ENCODE results near the gene MEGF6.

MEGF6 gene, protein sequence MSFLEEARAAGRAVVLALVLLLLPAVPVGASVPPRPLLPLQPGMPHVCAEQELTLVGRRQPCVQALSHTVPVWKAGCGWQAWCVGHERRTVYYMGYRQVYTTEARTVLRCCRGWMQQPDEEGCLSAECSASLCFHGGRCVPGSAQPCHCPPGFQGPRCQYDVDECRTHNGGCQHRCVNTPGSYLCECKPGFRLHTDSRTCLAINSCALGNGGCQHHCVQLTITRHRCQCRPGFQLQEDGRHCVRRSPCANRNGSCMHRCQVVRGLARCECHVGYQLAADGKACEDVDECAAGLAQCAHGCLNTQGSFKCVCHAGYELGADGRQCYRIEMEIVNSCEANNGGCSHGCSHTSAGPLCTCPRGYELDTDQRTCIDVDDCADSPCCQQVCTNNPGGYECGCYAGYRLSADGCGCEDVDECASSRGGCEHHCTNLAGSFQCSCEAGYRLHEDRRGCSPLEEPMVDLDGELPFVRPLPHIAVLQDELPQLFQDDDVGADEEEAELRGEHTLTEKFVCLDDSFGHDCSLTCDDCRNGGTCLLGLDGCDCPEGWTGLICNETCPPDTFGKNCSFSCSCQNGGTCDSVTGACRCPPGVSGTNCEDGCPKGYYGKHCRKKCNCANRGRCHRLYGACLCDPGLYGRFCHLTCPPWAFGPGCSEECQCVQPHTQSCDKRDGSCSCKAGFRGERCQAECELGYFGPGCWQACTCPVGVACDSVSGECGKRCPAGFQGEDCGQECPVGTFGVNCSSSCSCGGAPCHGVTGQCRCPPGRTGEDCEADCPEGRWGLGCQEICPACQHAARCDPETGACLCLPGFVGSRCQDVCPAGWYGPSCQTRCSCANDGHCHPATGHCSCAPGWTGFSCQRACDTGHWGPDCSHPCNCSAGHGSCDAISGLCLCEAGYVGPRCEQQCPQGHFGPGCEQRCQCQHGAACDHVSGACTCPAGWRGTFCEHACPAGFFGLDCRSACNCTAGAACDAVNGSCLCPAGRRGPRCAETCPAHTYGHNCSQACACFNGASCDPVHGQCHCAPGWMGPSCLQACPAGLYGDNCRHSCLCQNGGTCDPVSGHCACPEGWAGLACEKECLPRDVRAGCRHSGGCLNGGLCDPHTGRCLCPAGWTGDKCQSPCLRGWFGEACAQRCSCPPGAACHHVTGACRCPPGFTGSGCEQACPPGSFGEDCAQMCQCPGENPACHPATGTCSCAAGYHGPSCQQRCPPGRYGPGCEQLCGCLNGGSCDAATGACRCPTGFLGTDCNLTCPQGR (N-terminal part only)

GRCh38 chr1:3611170-3612019 lies at the start of gene MEGF6:
TSS of gene MEGF6 (minus strand) at chr1:3611508. CDS start at chr1:3611268, 240 bp downstream.
- no peak for DNase-seq (ENCODE audit: low read depth)

- DNase-seq (ENCODE audit: low read depth): no peak
Observed at GRCh38 chr1:3660704-3661103, 49.4 kb upstream of the MEGF6 start.

DNA sequence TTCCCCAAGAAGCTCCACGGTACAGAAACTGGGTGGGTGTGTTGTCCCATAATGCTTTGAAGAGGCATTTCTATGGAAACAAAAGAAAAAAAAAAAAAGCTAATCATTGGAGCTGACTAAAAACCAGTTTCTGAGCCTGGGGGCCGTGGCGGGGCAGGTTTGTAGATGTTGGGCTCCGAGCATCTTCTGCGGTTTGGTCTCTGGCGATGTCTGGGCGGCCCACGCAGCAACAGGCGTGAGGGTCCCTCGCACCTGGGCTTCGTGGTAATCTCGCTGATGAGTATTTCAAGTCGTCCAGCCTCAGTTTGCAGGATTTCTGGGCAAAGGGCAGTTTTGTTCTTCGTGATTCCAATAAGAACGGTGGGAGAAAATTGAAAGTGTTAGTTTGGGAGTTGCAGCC lies 47.8 kb upstream of the MEGF6 start:
- no peak for DNase-seq (ENCODE audit: low read depth)

DNA sequence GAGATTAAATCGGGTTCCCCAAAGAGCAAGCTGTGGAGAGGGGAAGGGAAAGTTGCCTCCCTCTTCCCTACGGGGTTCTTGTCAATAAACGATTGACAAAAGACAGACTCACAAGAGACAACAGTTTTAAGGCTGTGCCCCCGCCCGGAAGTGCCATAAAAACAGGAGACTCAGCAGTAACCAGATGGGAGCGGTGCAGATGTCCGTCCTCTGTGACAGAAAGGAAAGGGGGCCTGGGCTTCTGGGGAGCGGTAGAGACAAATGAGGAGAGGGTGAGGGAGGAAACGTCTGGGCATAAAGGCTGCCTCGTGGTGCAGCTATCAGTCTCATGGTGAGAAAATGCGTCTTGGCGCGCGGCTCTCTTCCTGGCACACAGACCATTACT lies 46.9 kb upstream of the MEGF6 start:
- no peak for DNase-seq (ENCODE audit: low read depth)

DNA sequence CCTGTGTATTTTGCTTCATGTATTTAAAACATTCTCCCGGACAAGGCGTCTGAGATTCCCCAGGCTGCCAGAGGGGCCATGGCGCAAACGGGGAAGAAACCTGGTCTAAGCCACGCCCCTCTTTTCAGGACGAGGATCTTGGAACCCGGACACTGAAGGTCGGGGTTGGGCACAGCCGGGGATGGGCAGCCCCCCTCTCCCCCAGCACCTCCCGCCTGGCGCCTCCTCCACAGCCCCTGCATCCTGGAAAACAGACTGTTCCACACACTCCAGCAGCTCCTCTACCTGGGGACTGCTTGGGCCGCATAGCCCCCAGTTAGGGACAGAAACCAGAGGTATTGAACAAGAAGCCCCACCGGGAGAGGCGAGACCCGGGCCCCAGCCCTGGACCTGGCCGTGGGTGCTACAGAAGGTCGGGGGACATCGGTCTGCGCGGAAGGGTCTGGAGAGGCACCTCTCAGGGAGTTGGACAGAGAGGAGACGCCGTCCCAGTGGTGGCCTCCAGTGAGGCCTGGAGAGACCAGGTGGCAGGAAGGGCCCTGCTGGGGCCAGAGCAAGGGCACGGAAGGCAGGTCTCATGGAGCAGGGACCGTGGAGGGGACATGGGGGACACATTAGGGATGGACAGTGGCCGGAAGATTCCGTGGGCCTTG lies 46.4 kb upstream of the MEGF6 start:
- DNase-seq (ENCODE audit: low read depth): no peak

DNA sequence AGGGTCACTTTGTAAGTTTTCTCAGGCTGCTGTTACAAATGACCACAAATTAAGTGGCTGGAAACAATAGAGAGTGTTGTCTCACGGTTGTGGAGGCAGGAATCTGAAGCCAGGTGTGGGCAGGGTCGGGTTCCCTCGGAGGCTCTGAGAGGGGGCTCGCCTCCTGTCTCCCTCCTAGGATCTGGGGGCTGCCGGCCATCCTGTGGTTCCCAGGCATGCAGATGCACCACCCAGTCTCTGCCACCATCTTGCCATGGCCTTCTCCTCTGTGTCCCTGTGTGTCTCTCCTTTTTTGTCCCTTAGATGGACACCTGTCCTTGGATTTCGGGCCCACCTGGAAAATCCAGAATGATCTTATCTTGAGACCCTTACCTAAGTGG lies 45.8 kb upstream of the MEGF6 start:
- no peak for DNase-seq (ENCODE audit: low read depth)

- DNase-seq (ENCODE audit: low read depth): no peak
Observed at GRCh38 chr1:3656450-3657095, 45.3 kb upstream of the MEGF6 start.

DNA sequence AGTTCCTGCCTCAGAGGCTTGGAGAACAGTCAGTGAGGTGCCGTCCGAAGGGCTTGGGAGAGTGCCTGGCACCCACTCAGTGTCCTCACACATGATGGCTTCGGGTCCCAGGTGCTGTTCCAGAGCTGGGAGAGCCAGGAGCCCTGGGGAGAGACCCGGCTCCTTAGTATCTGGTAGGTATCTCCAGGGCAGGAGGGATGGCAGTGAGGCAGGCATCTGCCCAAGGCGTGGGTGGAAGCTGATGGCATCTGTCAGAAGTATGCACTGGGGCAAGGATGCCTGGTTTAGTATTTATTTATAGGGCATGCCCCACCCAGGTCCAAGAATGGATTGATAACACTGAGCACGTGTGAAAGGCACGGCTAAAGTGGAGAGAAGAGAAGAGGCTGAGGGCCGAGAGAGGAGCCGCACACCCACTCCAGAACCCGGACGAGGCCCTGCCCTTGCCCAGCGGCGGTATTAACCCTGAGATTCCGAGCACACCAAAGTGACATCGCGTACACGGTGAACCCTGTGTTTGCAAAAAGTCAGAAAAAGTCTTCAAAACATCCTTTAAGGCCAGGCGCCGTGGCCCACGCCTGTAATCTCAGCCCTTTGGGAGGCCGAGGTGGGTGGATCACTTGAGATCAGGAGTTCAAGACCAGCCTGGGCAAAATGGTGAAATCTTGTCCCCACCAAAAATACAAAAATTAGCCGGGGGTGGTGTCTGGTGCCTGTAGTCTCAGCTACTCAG lies 43.4 kb upstream of the MEGF6 start:
- DNase-seq (ENCODE audit: low read depth): no peak

DNA sequence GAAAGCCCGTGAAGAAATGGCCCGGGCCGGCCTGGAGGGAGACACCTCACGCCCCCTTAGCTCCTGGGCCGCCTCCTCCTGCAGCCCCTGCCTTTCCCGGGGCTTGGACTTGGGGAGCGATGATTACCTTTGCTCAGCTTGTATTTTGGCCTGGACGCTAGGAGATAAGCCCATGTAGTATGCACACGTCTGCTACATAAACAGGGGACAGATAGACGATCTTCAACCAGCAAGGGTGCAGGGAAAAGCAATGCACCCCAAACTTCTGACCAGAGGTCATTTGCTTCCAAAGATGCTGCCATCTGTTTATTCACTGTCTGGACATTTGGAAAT lies 41.9 kb upstream of the MEGF6 start:
- no peak for DNase-seq (ENCODE audit: low read depth)

GRCh38 chr1:3652548-3653285 lies 41.4 kb upstream of the MEGF6 start:
- DNase-seq (ENCODE audit: low read depth): no peak

GRCh38 chr1:3651930-3652547 lies 40.7 kb upstream of the MEGF6 start, which contains the start of gene TP73:
TSS of gene TP73 (plus strand) at chr1:3652516. CDS start at chr1:3682366, 29,850 bp downstream.
- DNase-seq (ENCODE audit: low read depth): no peak

GRCh38 chr1:3651026-3651929 lies 40.0 kb upstream of the MEGF6 start:
- no peak for DNase-seq (ENCODE audit: low read depth)

DNA sequence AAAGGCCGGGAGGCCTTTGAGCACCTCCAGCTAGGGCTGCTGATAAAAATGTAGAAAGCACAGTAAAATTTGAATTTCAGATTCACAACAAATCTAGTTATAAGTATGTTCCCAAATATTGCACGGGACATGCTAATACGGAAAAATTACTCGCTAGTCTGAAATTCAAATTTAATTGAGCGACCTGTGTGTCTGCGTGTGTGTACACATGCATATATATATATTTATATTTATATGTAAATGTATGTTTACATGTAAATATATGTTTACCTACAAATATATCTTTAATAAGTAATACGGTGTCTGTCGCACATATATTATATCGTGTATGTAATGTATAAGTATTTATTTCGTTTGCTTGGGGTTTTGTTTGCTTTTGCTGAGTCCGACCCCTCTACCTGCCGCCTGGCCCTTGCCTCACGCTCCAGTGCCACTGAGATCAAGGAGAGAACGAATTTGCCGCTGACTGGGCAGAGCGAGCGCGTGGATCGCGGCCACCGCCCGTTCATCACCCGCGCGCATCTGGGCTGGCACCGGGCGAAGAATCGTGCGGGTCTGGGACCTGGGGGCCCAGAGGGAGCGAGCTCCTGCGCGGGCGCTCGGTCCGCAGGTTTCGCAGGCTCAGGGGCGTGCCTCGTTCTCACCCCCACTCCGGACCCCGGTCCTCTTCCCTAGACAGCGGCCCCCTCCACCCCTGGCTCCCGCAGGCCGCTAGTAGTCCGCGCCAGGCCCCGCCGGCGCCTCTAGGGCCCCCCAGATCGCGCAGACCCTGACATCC lies 39.1 kb upstream of the MEGF6 start:
- no peak for DNase-seq (ENCODE audit: low read depth)

GRCh38 chr1:3649342-3650247 lies 38.3 kb upstream of the MEGF6 start, which contains the start of gene WRAP73:
TSS of gene WRAP73 (minus strand) at chr1:3650103. CDS start at chr1:3649999, 104 bp downstream.
- DNase-seq (ENCODE audit: low read depth): peak; percentile 85

- no peak for DNase-seq (ENCODE audit: low read depth)
Observed at GRCh38 chr1:3646596-3646995, 35.3 kb upstream of the MEGF6 start.

Measured in fibroblast of gingiva (primary cell).